H1 (cell line): ENCODE results near the gene COTL1. TPM values are rescaled to one million over a fixed set of nuclear protein-coding genes. Genes with fewer than 3 reads are reported as not detected.

ENCODE experiments used
- HDAC2 ChIP-seq, 2 experiments: fragments of 300-600 bp in 1 of 2; sonication (generic) in 1 of 2; IDR thresholded peaks; 2 replicates each; pipeline ENCODE4 v1.6.1; 2011 to 2012; ENCODE audit warnings: low read depth in 2 of 2, low read length in 2 of 2, mild to moderate bottlenecking in 2 of 2, moderate library complexity in 2 of 2, borderline replicate concordance in 1 of 2, inconsistent platforms in 1 of 2
- polyA plus RNA-seq, 7 experiments: library from polyadenylated mRNA; depleted of rRNA in 3 of 7; stranded (reverse) in 5 of 7; unstranded in 2 of 7; fragments of >200 nt in 5 of 7; fragments of 200-250 nt in 2 of 7; gene quantifications; 1 replicate in 5 of 7; 2 replicates in 1 of 7; 4 replicates in 1 of 7; pipeline versions ENCODE4 v1.2.1 to v1.2.3, GENCODE V29; 2011 to 2013; ENCODE audit warnings: missing spikeins in 2 of 7, mixed read lengths in 2 of 7
- total RNA-seq: library from RNA; stranded (reverse); fragmentation: NEBNext Ultra II Directional; extraction: Animal tissue kit (Norgen Biotek cat#: 25700); gene quantifications from 2 replicates; pipeline ENCODE4 v1.2.1, GENCODE V29; 2021

COTL1 gene
- total and polyA plus RNA-seq, 2 of the 8 experiments (the other 6 are each of a cell fraction or from before 2014, with no cell fraction given), result 59.2 to 183 TPM

- no peak for TF ChIP-seq HDAC2 (IDR thresholded peaks at IDR 0.05; ENCODE audit: borderline replicate concordance in 1 of 2, low read depth in 2 of 2, low read length in 2 of 2)
Measured at GRCh38 chr16:84658690-84659089, 40.8 kb upstream of the COTL1 start (continued).
